Ovary (tissue), 3 donors: ENCODE measurements around the gene NAA20.

ENCODE experiments used
- EP300 ChIP-seq: sonication (generic); formaldehyde crosslinking; IDR thresholded peaks from one replicate; pipeline ENCODE4 v1.6.1; 2017; ENCODE audit warnings: antibody characterized with exemption
- POLR2A ChIP-seq: fragments of 450-650 bp; IDR thresholded peaks from one replicate; pipeline ENCODE4 v1.6.1; 2017; ENCODE audit warnings: antibody characterized with exemption, mild to moderate bottlenecking, moderate library complexity
- TF ChIP-seq, protein P1 (sequence below), 3 donors: fragments of 450-650 bp in 2 of 3; fragments of 200-600 bp in 1 of 3; IDR thresholded peaks; one replicate each; pipeline versions ENCODE4 v1.5.1 to v1.8.0; 2016 to 2022; ENCODE audit warnings: antibody characterized with exemption in 3 of 3, mild to moderate bottlenecking in 1 of 3
- donor health status: DM: no; HTN: no; CAD: no.

DNA sequence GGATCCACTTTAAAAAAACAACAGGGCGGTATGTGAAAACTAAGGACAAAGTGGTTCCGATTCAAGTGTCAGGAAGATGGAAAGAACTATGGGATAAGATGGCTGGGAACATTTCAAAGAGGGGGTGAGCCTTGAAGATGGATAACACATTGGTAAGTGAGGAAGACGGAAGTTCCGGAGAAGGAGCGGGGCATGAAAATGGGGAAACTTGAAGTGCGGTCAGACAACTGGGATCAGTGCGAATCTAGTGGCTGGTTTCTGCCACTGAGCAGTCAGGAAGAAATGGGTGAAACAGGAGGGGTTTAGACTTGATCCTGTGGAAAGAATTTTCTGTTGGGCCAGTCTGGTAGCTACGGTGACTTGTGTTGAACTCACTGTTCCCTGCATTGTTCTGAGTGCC, 1.2 kb downstream of the NAA20 start:
- TF ChIP-seq POLR2A (no peak), EP300 (no peak)
- TF ChIP-seq, protein P1, sequence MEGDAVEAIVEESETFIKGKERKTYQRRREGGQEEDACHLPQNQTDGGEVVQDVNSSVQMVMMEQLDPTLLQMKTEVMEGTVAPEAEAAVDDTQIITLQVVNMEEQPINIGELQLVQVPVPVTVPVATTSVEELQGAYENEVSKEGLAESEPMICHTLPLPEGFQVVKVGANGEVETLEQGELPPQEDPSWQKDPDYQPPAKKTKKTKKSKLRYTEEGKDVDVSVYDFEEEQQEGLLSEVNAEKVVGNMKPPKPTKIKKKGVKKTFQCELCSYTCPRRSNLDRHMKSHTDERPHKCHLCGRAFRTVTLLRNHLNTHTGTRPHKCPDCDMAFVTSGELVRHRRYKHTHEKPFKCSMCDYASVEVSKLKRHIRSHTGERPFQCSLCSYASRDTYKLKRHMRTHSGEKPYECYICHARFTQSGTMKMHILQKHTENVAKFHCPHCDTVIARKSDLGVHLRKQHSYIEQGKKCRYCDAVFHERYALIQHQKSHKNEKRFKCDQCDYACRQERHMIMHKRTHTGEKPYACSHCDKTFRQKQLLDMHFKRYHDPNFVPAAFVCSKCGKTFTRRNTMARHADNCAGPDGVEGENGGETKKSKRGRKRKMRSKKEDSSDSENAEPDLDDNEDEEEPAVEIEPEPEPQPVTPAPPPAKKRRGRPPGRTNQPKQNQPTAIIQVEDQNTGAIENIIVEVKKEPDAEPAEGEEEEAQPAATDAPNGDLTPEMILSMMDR (IDR thresholded peaks at IDR 0.05): no peak
